Measurements from ENCODE around the gene HOXD3. TPM values are rescaled to one million over a fixed set of nuclear protein-coding genes. Genes with fewer than 3 reads are reported as not detected.

The HOXD3 gene
- total RNA-seq, 1 donor = 21.6 TPM

GRCh38 chr2:176135035-176135440, 22.1 kb upstream of the HOXD3 start:
- no peak for TF ChIP-seq CTCF (IDR thresholded peaks at IDR 0.05; ENCODE audit: insufficient read depth, low read depth, low read length)

GRCh38 chr2:176136374-176137251, 20.5 kb upstream of the HOXD3 start:
- TF ChIP-seq CTCF (IDR thresholded peaks at IDR 0.05; ENCODE audit: insufficient read depth, low read depth, low read length) = no peak
- DNase-seq (ENCODE audit: low read depth) = peak; percentile 66

More at GRCh38 chr2:176135035-176135440, 22.1 kb upstream of the HOXD3 start:
- peak; percentile 57 for DNase-seq (ENCODE audit: low read depth)
- H3K4me3 ChIP-seq (ENCODE audit: low read depth, low read length) = no peak overlapping the region

GRCh38 chr2:176137252-176137580, 19.9 kb upstream of the HOXD3 start:
- no peak for DNase-seq (ENCODE audit: low read depth)
- peak overlapping the region; percentile 67 for H3K4me3 ChIP-seq (ENCODE audit: low read depth, low read length)
- TF ChIP-seq CTCF (IDR thresholded peaks at IDR 0.05; ENCODE audit: insufficient read depth, low read depth, low read length) = no peak

More at GRCh38 chr2:176136374-176137251, 20.5 kb upstream of the HOXD3 start:
- peak overlapping the region; percentile 67 for H3K4me3 ChIP-seq (ENCODE audit: low read depth, low read length)

GRCh38 chr2:176137906-176138305, 19.2 kb upstream of the HOXD3 start:
- peak overlapping the region; percentile 67 for H3K4me3 ChIP-seq (ENCODE audit: low read depth, low read length)
- DNase-seq (ENCODE audit: low read depth) = peak; percentile 70
- no peak for TF ChIP-seq CTCF (IDR thresholded peaks at IDR 0.05; ENCODE audit: insufficient read depth, low read depth, low read length)

GRCh38 chr2:176138526-176138922, 18.6 kb upstream of the HOXD3 start:
- H3K4me3 ChIP-seq (ENCODE audit: low read depth, low read length) = peak overlapping the region; percentile 67
- no peak for TF ChIP-seq CTCF (IDR thresholded peaks at IDR 0.05; ENCODE audit: insufficient read depth, low read depth, low read length)
- DNase-seq (ENCODE audit: low read depth) = peak; percentile 49

GRCh38 chr2:176138923-176139660, 18.0 kb upstream of the HOXD3 start:
- DNase-seq (ENCODE audit: low read depth) = peak; percentile 43
- peak overlapping the region; percentile 67 for H3K4me3 ChIP-seq (ENCODE audit: low read depth, low read length)
- TF ChIP-seq CTCF (IDR thresholded peaks at IDR 0.05; ENCODE audit: insufficient read depth, low read depth, low read length) = no peak

Data from fibroblast of villous mesenchyme (primary cell).